Loucy (cell line): ENCODE data around the gene TOGARAM1.

Experiments
- H2AFZ ChIP-seq: fragments of 200-600 bp; sonication (generic); 2 replicates; pipeline ENCODE4 v1.6.0; 2016; ENCODE audit warnings: antibody characterized with exemption, mild to moderate bottlenecking, low read length, moderate library complexity
- H3F3A ChIP-seq: fragments of 200-600 bp; 2 replicates; pipeline ENCODE4 v1.6.0; 2016; ENCODE audit warnings: antibody characterized with exemption, low read depth, mild to moderate bottlenecking
- H3K27me3 ChIP-seq: fragments of 200-600 bp; sonication (generic); 2 replicates; pipeline ENCODE4 v1.6.1; 2014; ENCODE audit warnings: low read length, mild to moderate bottlenecking; ENCODE audit not compliant: insufficient read depth, poor library complexity, severe bottlenecking
- H3K36me3 ChIP-seq: fragments of 200-600 bp; sonication (generic); 2 replicates; pipeline ENCODE4 v1.6.1; 2016; ENCODE audit warnings: low read length; ENCODE audit not compliant: insufficient read depth
- H3K4me1 ChIP-seq: fragments of 200-600 bp; sonication (generic); 2 replicates; pipeline ENCODE4 v1.5.1; 2014; ENCODE audit warnings: low read length, mild to moderate bottlenecking; ENCODE audit not compliant: insufficient read depth, poor library complexity, severe bottlenecking
- H3K4me2 ChIP-seq: fragments of 200-600 bp; sonication (generic); 2 replicates; pipeline ENCODE4 v1.6.0; 2014; ENCODE audit warnings: antibody characterized with exemption, low read length, low read depth, mild to moderate bottlenecking; ENCODE audit not compliant: poor library complexity, severe bottlenecking
- H3K4me3 ChIP-seq: fragments of 200-600 bp; sonication (generic); 2 replicates; pipeline ENCODE4 v1.5.1; 2014; ENCODE audit warnings: low read length, mild to moderate bottlenecking, mixed read lengths; ENCODE audit not compliant: poor library complexity, severe bottlenecking
- H3K79me2 ChIP-seq: fragments of 200-600 bp; sonication (generic); 2 replicates; pipeline ENCODE4 v1.6.1; 2014; ENCODE audit warnings: low read length; ENCODE audit not compliant: insufficient read depth
- H3K9ac ChIP-seq: fragments of 200-600 bp; sonication (generic); 2 replicates; pipeline ENCODE4 v1.6.0; 2014; ENCODE audit warnings: mild to moderate bottlenecking, low read depth, low read length, moderate library complexity; ENCODE audit not compliant: poor library complexity, severe bottlenecking
- H3K9me2 ChIP-seq: fragments of 200-600 bp; sonication (generic); replicated peaks from 2 replicates; pipeline ENCODE4 v1.6.1; 2016; ENCODE audit warnings: low read depth, low read length, mixed read lengths
- H3K9me3 ChIP-seq: fragments of 200-600 bp; sonication (generic); 2 replicates; pipeline ENCODE4 v1.6.1; 2014; ENCODE audit warnings: mild to moderate bottlenecking, antibody characterized with exemption, low read length, low read depth; ENCODE audit not compliant: insufficient read depth
- H4K20me1 ChIP-seq: fragments of 200-600 bp; sonication (generic); 2 replicates; pipeline ENCODE4 v1.6.0; 2014; ENCODE audit warnings: antibody characterized with exemption, low read length, mild to moderate bottlenecking; ENCODE audit not compliant: insufficient read depth, poor library complexity, severe bottlenecking
- CTCF ChIP-seq: fragments of 200-600 bp; sonication (generic); conservative IDR thresholded peaks from 2 replicates; pipeline ENCODE4 v1.5.1; 2014; ENCODE audit warnings: mild to moderate bottlenecking, antibody characterized with exemption, low read length
- EZH2phosphoT487 ChIP-seq: fragments of 200-600 bp; IDR thresholded peaks from 2 replicates; pipeline ENCODE4 v1.6.1; 2018; ENCODE audit warnings: antibody characterized with exemption, mild to moderate bottlenecking, moderate library complexity, borderline replicate concordance

TOGARAM1 gene

GRCh38 chr14:44963044-44963528 lies 1.1 kb downstream of the TOGARAM1 start:
- Histone ChIP-seq H3K27me3 (no peaks in the 10 kb centered on the region), H2AFZ (no peak overlapping the region), H4K20me1 (peaks cover 34% of the 10 kb centered on the region), H3K4me1 (peaks cover 33% of the 10 kb centered on the region), H3K4me2 (peak overlapping the region; percentile 66), H3K9ac (no peak overlapping the region), H3K36me3 (no peaks in the 10 kb centered on the region), H3F3A (no peaks in the 10 kb centered on the region), H3K9me3 (no peaks in the 10 kb centered on the region), H3K4me3 (peak overlapping the region; percentile 94), H3K9me2 (no peaks in the 10 kb centered on the region), H3K79me2 (peaks cover 46% of the 10 kb centered on the region)
- TF ChIP-seq CTCF (no peak), EZH2phosphoT487 (no peak)

GRCh38 chr14:44963775-44964380 lies 1.9 kb downstream of the TOGARAM1 start:
- Histone ChIP-seq H3F3A (no peaks in the 10 kb centered on the region), H3K4me2 (peak overlapping the region; percentile 66), H3K4me3 (peak overlapping the region; percentile 94), H3K9me2 (no peaks in the 10 kb centered on the region), H3K36me3 (no peaks in the 10 kb centered on the region), H3K4me1 (peaks cover 31% of the 10 kb centered on the region), H3K79me2 (peaks cover 44% of the 10 kb centered on the region), H3K27me3 (no peaks in the 10 kb centered on the region), H3K9me3 (no peaks in the 10 kb centered on the region), H3K9ac (no peak overlapping the region), H4K20me1 (peaks cover 26% of the 10 kb centered on the region), H2AFZ (no peak overlapping the region)
- no peak for TF ChIP-seq CTCF
- TF ChIP-seq EZH2phosphoT487: no peak

- Histone ChIP-seq H3K79me2 (peaks cover 21% of the 10 kb centered on the region), H3K36me3 (no peaks in the 10 kb centered on the region), H3K4me2 (peak overlapping the region; percentile 66), H4K20me1 (no peaks in the 10 kb centered on the region), H3F3A (no peaks in the 10 kb centered on the region; the same call in 1 of the 2 replicates), H3K27me3 (no peaks in the 10 kb centered on the region), H3K4me1 (peaks cover 21% of the 10 kb centered on the region), H3K9me3 (no peaks in the 10 kb centered on the region), H2AFZ (no peak overlapping the region), H3K9ac (peak overlapping the region; percentile 34), H3K9me2 (no peaks in the 10 kb centered on the region), H3K4me3 (peak overlapping the region; percentile 65)
- TF ChIP-seq CTCF: no peak
- TF ChIP-seq EZH2phosphoT487: no peak
Measured at GRCh38 chr14:44966601-44967336, 4.8 kb downstream of the TOGARAM1 start.
